Measurements from ENCODE around the gene MYO10.

- TF ChIP-seq POLR2A (IDR thresholded peaks at IDR 0.05; ENCODE audit: control extremely low read depth in 1 of 2, low read depth in 2 of 2, low read length in 2 of 2), result no peak
- no peak for TF ChIP-seq TEAD4 (IDR thresholded peaks at IDR 0.05; ENCODE audit: low read depth, low read length)
- no peak for TF ChIP-seq FOSL1 (IDR thresholded peaks at IDR 0.05; ENCODE audit: insufficient read depth, low read depth, low read length)
- TF ChIP-seq MAFK (IDR thresholded peaks at IDR 0.05; ENCODE audit: low read depth, low read length), result no peak
- no peak for TF ChIP-seq CTCF (IDR thresholded peaks at IDR 0.05; ENCODE audit: control extremely low read depth in 1 of 3, insufficient read depth in 1 of 3, low read depth in 1 of 3, low read length in 3 of 3)
- no peak for TF ChIP-seq POLR2AphosphoS5 (IDR thresholded peaks at IDR 0.05; ENCODE audit: low read depth, low read length)
- no peak for TF ChIP-seq BRCA1 (IDR thresholded peaks at IDR 0.05; ENCODE audit: low read depth, low read length)
Observed at GRCh38 chr5:16863469-16863946, 72.6 kb downstream of the MYO10 start.
